GM12872 (cell line): ENCODE measurements around the gene SORCS2.

Source experiments
- CTCF ChIP-seq: IDR thresholded peaks from 3 replicates; pipeline ENCODE4 v1.5.1; 2011; ENCODE audit warnings: low read depth, mild to moderate bottlenecking, low read length, moderate library complexity; ENCODE audit not compliant: insufficient read depth

Gene SORCS2

GRCh38 chr4:7285244-7286094 lies 93.1 kb downstream of the SORCS2 start:
- TF ChIP-seq CTCF = no peak

- TF ChIP-seq CTCF = no peak
These were observed 93.8 kb downstream of the SORCS2 start for GRCh38 chr4:7286170-7286569.

- TF ChIP-seq CTCF = no peak
These were observed 94.5 kb downstream of the SORCS2 start for GRCh38 chr4:7286798-7287197.

- no peak for TF ChIP-seq CTCF
These were observed 95.1 kb downstream of the SORCS2 start for GRCh38 chr4:7287274-7287917.

GRCh38 chr4:7287918-7288280 lies 95.6 kb downstream of the SORCS2 start:
- TF ChIP-seq CTCF = no peak

- no peak for TF ChIP-seq CTCF
These were observed 96.6 kb downstream of the SORCS2 start for GRCh38 chr4:7288751-7289523.

GRCh38 chr4:7289589-7289988 lies 97.3 kb downstream of the SORCS2 start:
- no peak for TF ChIP-seq CTCF
